Measurements from ENCODE around the gene ZBTB43. TPM values are rescaled to one million over a fixed set of nuclear protein-coding genes. Genes with fewer than 3 reads are reported as not detected.

The ZBTB43 gene
- total RNA-seq, 1 experiment from 2014 or later: 15.4 TPM

DNA sequence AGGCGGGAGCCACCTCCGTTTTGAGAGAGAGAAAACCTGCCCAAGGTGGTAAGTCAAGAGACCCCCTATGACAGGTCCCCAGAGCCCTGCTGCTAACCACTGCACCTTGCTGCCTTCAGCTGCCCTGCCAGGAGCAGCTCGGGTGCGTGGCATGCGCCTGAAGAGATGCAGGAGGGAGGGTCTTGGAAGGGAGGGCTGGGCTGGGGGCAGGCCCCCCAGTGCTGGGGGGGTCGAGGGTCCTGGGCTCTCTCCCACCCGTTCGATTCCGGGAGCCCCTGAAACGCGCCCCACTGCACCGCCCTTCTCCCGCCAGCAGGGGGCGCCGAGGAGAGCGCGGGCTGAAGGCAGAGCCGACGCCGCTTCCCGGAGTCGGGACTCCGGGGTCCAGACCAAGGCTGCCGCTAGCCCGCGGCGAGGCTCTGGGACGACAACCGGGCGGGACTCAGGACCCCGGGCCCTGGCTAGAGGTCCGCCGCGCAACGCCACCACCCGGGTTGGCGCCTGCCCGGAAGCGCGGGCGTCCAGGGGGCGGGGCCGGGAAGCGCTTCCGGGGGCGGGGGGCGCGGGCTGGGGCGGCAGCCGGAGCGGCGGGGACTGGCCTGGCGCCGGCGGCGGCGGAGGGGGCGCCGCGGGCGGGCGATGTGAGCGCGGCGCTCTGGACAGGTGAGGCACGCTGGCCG, 55.4 kb downstream of the ZBTB43 start, which contains the start of gene ZBTB34:
ZBTB34 (plus strand) TSS at position 563 of the 680 bp plus-strand sequence. CDS start 18,761 bp downstream, outside the sequence.
- ChIA-PET POLR2A (no interaction called here), CTCF (interaction anchor here (0.6 to 2.2 kb wide), 9 partner anchors 9 to 680 kb away, joined by 3 to 6 read pairs (median 3); no protein-coding TSS in a partner anchor), RAD21 (ENCODE audit: low non-redundant PET in 1 of 2, low total read pairs in 2 of 2, uncharacterized antibody in 2 of 2, unreplicated experiment in 2 of 2) (no interaction called here)
- peak within 1 kb of the TSS; percentile 93 for H3K4me2 ChIP-seq (ENCODE audit: low read length)
- H4K20me1 ChIP-seq (ENCODE audit: insufficient read depth): no peaks in the 10 kb centered on the region
- no peaks in the 10 kb centered on the region for H3K27me3 ChIP-seq (ENCODE audit: insufficient read depth, low read length)
- H3K4me3 ChIP-seq (replicated peaks in 1 of 2; ENCODE audit: low read depth in 1 of 2, low read length in 2 of 2): peak within 1 kb of the TSS; percentile 57 to 89
- TF ChIP-seq EZH2 (IDR thresholded peaks at IDR 0.05) (no peak), CBX3 (IDR thresholded peaks at IDR 0.05; ENCODE audit: low read depth) (no peak), SP1 (IDR thresholded peaks at IDR 0.05; ENCODE audit: low read depth) (no peak), RAD21 (IDR thresholded peaks at IDR 0.05; ENCODE audit: low read depth) (no peak; the same call in 1 of the 2 replicates), TCF7L2 (IDR thresholded peaks at IDR 0.05; ENCODE audit: borderline replicate concordance, extremely low read depth, insufficient read depth, insufficient read length) (peak; percentile 11), EZH2phosphoT487 (IDR thresholded peaks at IDR 0.05; ENCODE audit: borderline replicate concordance) (no peak), EGR1 (IDR thresholded peaks at IDR 0.05; ENCODE audit: low read depth) (peak; percentile 87), YY1 (IDR thresholded peaks at IDR 0.05; ENCODE audit: extremely low read depth, insufficient replicate concordance, low read depth, low read length) (peak; percentile 49), POLR2AphosphoS5 (IDR thresholded peaks at IDR 0.05; ENCODE audit: low read depth, low read length) (peak; percentile 66), CEBPB (IDR thresholded peaks at IDR 0.05; ENCODE audit: low read depth) (no peak)
- TF ChIP-seq, protein P1, sequence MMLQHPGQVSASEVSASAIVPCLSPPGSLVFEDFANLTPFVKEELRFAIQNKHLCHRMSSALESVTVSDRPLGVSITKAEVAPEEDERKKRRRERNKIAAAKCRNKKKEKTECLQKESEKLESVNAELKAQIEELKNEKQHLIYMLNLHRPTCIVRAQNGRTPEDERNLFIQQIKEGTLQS (IDR thresholded peaks at IDR 0.05): no peak
- TF ChIP-seq, protein P2, sequence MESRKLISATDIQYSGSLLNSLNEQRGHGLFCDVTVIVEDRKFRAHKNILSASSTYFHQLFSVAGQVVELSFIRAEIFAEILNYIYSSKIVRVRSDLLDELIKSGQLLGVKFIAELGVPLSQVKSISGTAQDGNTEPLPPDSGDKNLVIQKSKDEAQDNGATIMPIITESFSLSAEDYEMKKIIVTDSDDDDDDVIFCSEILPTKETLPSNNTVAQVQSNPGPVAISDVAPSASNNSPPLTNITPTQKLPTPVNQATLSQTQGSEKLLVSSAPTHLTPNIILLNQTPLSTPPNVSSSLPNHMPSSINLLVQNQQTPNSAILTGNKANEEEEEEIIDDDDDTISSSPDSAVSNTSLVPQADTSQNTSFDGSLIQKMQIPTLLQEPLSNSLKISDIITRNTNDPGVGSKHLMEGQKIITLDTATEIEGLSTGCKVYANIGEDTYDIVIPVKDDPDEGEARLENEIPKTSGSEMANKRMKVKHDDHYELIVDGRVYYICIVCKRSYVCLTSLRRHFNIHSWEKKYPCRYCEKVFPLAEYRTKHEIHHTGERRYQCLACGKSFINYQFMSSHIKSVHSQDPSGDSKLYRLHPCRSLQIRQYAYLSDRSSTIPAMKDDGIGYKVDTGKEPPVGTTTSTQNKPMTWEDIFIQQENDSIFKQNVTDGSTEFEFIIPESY (IDR thresholded peaks at IDR 0.05; ENCODE audit: extremely low read depth, insufficient replicate concordance, low read length): peak; percentile 33
- TF ChIP-seq, protein P3, sequence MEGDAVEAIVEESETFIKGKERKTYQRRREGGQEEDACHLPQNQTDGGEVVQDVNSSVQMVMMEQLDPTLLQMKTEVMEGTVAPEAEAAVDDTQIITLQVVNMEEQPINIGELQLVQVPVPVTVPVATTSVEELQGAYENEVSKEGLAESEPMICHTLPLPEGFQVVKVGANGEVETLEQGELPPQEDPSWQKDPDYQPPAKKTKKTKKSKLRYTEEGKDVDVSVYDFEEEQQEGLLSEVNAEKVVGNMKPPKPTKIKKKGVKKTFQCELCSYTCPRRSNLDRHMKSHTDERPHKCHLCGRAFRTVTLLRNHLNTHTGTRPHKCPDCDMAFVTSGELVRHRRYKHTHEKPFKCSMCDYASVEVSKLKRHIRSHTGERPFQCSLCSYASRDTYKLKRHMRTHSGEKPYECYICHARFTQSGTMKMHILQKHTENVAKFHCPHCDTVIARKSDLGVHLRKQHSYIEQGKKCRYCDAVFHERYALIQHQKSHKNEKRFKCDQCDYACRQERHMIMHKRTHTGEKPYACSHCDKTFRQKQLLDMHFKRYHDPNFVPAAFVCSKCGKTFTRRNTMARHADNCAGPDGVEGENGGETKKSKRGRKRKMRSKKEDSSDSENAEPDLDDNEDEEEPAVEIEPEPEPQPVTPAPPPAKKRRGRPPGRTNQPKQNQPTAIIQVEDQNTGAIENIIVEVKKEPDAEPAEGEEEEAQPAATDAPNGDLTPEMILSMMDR (IDR thresholded peaks at IDR 0.05 in 2 of 3, conservative IDR thresholded peaks at IDR 0.05 in 1 of 3; ENCODE audit: borderline replicate concordance in 1 of 3, insufficient read depth in 1 of 3, low read depth in 2 of 3, low read length in 2 of 3): peak; percentile 54 to 97 (median 94)
- ATAC-seq (peak; percentile 79), DNase-seq (ENCODE audit: low read depth, low spot score) (peak; percentile 6)
- peaks cover 4 to 8% of the 10 kb centered on the region in 2 experiments; a peak in 1 of 4 replicates for H3K36me3 ChIP-seq (ENCODE audit: control insufficient read depth in 1 of 2, insufficient read depth in 2 of 2, low read length in 2 of 2)
- peaks cover 7 to 20% of the 10 kb centered on the region in 2 experiments; a peak in 3 of 4 replicates for H3K4me1 ChIP-seq (ENCODE audit: control insufficient read depth in 1 of 2, insufficient read depth in 2 of 2, low read length in 2 of 2)
- peak within 1 kb of the TSS; percentile 63 for H3K9ac ChIP-seq (ENCODE audit: low read length)
- H3K27ac ChIP-seq (ENCODE audit: low read depth, low read length): peak within 1 kb of the TSS; percentile 90
- no peak within 1 kb of the TSS for H2AFZ ChIP-seq (ENCODE audit: low read depth, low read length, poor library complexity, severe bottlenecking)
- BruUV-seq (replicated peaks): TSS peak; percentile 56
- H3K79me2 ChIP-seq (ENCODE audit: insufficient read depth, low read length): peaks cover 39% of the 10 kb centered on the region
- H3K9me3 ChIP-seq (ENCODE audit: control insufficient read depth in 1 of 2, insufficient read depth in 1 of 2, low read depth in 1 of 2, low read length in 2 of 2): no peaks in the 10 kb centered on the region
- intact Hi-C loops (cut with micrococcal nuclease): no loop called here
- H3K9me2 ChIP-seq (ENCODE audit: insufficient read depth): no peaks in the 10 kb centered on the region

Data from HCT116 (cell line).